Glutamatergic neuron (in vitro differentiated cells): ENCODE measurements around the gene OR10A4. TPM values are rescaled to one million over a fixed set of nuclear protein-coding genes. Genes with fewer than 3 reads are reported as not detected.

Experiments used
- DNase-seq: peaks from one replicate; pipeline ENCODE4 v3.0.0; 2022
- H3K27ac Mint-ChIP-seq: one replicate; pipeline ENCODE4 v1.8.0; 2020; ENCODE audit warnings: mild to moderate bottlenecking, mixed read lengths, inconsistent platforms; ENCODE audit not compliant: unreplicated experiment
- H3K27me3 Mint-ChIP-seq: one replicate; pipeline ENCODE4 v1.8.0; 2020; ENCODE audit warnings: mild to moderate bottlenecking, moderate library complexity, mixed read lengths, inconsistent platforms; ENCODE audit not compliant: unreplicated experiment
- H3K36me3 Mint-ChIP-seq: one replicate; pipeline ENCODE4 v1.8.0; 2020; ENCODE audit warnings: mild to moderate bottlenecking, mixed read lengths, inconsistent platforms; ENCODE audit not compliant: unreplicated experiment
- H3K4me1 Mint-ChIP-seq: one replicate; pipeline ENCODE4 v1.8.0; 2020; ENCODE audit warnings: mild to moderate bottlenecking, low read depth, mixed read lengths, inconsistent platforms; ENCODE audit not compliant: unreplicated experiment
- H3K4me3 Mint-ChIP-seq: one replicate; pipeline ENCODE4 v1.8.0; 2020; ENCODE audit warnings: mild to moderate bottlenecking, mixed read lengths, inconsistent platforms; ENCODE audit not compliant: unreplicated experiment
- H3K9me3 Mint-ChIP-seq: one replicate; pipeline ENCODE4 v1.8.0; 2020; ENCODE audit warnings: mild to moderate bottlenecking, moderate library complexity, mixed read lengths, inconsistent platforms; ENCODE audit not compliant: unreplicated experiment
- total RNA-seq: library from RNA; stranded (reverse); fragmentation: NEBNext Ultra II Directional; extraction: Animal tissue kit (Norgen Biotek cat#: 25700); gene quantifications from one replicate; pipeline ENCODE4 v1.2.1, GENCODE V29; 2021; ENCODE audit not compliant: unreplicated experiment
- TF ChIP-seq, protein P1 (sequence below): fragments of 200-600 bp; sonication (generic); IDR thresholded peaks from one replicate; pipeline ENCODE4 v1.5.0; 2021; ENCODE audit not compliant: partially characterized antibody, unreplicated experiment

OR10A4 gene
- total RNA-seq, 1 donor from 2014 or later = not detected

DNA sequence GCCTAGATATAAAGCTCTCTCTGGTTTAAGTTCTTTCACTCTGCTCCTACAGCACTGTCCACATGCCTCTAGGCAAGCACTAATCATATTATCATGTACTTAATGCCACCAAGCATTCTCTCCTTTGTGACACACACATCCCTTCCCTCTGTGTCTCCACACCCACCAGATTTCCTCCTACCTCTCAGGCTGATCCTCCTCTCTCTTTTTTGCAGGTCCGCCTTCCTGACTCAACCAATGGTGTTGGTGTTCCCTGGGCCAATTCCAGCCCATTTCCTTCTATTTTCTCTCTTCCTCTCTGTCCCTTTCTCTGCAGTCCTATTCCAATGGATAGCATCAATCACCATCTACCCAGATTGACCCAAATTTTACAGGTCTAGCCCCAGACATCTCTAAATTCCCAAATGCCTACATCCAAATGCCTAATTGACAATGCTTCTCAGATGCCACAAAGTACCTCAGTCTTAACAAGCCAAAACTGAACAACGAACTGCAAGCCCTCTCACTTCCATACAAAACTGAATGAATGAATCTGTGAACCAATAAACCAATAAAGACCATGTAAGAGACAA is 49.3 kb downstream of the OR10A4 start:
- TF ChIP-seq, protein P1, sequence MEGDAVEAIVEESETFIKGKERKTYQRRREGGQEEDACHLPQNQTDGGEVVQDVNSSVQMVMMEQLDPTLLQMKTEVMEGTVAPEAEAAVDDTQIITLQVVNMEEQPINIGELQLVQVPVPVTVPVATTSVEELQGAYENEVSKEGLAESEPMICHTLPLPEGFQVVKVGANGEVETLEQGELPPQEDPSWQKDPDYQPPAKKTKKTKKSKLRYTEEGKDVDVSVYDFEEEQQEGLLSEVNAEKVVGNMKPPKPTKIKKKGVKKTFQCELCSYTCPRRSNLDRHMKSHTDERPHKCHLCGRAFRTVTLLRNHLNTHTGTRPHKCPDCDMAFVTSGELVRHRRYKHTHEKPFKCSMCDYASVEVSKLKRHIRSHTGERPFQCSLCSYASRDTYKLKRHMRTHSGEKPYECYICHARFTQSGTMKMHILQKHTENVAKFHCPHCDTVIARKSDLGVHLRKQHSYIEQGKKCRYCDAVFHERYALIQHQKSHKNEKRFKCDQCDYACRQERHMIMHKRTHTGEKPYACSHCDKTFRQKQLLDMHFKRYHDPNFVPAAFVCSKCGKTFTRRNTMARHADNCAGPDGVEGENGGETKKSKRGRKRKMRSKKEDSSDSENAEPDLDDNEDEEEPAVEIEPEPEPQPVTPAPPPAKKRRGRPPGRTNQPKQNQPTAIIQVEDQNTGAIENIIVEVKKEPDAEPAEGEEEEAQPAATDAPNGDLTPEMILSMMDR = no peak
- peaks cover 23% of the 10 kb centered on the region for H3K4me1 Mint-ChIP-seq
- H3K36me3 Mint-ChIP-seq = no peaks in the 10 kb centered on the region
- peak overlapping the region; percentile 97 for H3K4me3 Mint-ChIP-seq
- no peak for DNase-seq
- H3K9me3 Mint-ChIP-seq = peaks cover 5% of the 10 kb centered on the region
- peaks cover 3% of the 10 kb centered on the region for H3K27me3 Mint-ChIP-seq
- H3K27ac Mint-ChIP-seq = peak overlapping the region; percentile 74

DNA sequence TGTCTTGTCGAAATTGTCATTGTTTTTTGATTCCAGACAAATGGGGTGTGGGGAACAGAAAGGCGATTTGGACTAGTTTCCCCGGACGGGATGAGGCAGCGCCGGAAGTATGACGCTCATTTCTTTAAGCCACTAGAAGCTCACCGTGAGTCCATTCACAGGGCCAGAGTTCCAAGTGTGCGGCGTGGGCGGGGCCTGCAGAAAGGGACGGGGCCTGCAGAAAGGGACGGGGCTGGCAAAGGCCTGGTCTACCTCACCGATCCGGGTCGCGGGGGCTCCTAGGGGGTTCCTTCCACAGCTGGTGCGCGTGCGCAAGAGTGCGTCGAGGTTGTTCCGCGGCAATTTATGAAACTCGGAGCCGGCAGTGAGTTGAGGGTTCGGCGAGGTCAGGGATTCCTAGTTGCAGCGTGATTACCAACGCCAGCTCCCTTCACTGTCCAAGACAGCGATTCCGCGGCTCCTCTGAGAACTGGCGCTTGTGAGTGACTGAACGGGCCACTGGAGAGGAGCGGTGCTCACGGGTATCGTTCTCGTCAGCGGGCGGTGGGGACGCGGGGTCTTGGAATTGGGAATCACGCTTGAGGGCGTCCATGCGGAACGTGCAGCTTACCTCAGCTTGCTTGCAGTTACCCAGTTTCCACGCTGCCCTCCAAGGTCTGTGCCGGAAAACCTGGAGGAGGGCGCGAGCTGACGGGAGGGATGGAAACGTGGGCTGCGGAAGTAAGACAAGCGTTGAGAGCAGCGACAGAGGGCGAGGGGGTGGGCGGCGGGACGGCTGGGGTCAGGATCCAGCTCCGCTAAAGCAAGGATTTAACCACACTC is 50.0 kb downstream of the OR10A4 start, which contains the start of gene ZNF215:
Gene ZNF215 (plus strand): TSS at position 219 of the 822 bp plus-strand sequence. CDS start 5,847 bp downstream, outside the sequence.
- TF ChIP-seq, protein P1 = no peak
- peak within 1 kb of the TSS; percentile 97 for H3K4me3 Mint-ChIP-seq
- peaks cover 23% of the 10 kb centered on the region for H3K4me1 Mint-ChIP-seq
- peak within 1 kb of the TSS; percentile 74 for H3K27ac Mint-ChIP-seq
- H3K9me3 Mint-ChIP-seq = peaks cover 5% of the 10 kb centered on the region
- peak; percentile 87 for DNase-seq
- no peaks in the 10 kb centered on the region for H3K36me3 Mint-ChIP-seq
- peaks cover 3% of the 10 kb centered on the region for H3K27me3 Mint-ChIP-seq

DNA sequence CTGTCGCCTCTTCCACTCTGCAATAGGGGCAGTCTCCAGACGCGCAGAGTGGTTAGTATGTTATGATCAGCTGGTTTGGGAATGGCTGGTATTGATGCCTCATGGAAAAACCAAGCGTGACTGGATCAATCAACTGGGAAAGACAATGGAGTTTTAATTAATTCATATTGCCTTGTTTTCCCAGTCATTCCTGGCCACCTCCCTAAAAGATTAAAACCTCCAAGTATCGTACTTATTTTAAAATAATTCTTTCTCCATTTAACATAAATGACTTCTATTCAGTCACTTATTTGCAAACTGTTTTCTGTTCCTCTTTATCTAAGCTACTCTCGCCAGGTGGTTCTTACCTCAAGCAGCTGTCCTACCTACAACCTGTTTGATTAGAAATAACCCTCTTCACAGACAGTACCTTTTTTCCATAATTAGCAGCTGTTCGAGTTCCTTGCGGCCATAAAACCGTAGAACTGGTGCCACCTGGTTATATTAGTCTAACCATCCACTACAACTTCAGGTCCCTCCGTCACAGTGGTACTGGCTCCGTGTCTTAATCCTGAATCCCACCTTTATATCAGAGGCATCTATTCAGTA is 50.7 kb downstream of the OR10A4 start:
- peaks cover 23% of the 10 kb centered on the region for H3K4me1 Mint-ChIP-seq
- no peak for DNase-seq
- TF ChIP-seq, protein P1 = no peak
- H3K9me3 Mint-ChIP-seq = peaks cover 5% of the 10 kb centered on the region
- peaks cover 3% of the 10 kb centered on the region for H3K27me3 Mint-ChIP-seq
- H3K27ac Mint-ChIP-seq = peak overlapping the region; percentile 74
- no peaks in the 10 kb centered on the region for H3K36me3 Mint-ChIP-seq
- peak overlapping the region; percentile 97 for H3K4me3 Mint-ChIP-seq

Other genes starting within 250 kb of the OR10A4 start
- 91.5 TPM for gene DCHS1, start 220.8 kb upstream of the OR10A4 start, total RNA-seq
- 23.3 TPM for gene MRPL17, start 193.3 kb upstream of the OR10A4 start, total RNA-seq
- 0.78 TPM for gene OR2AG2, start 104.6 kb upstream of the OR10A4 start, total RNA-seq
- gene OR2AG1, start 93.6 kb upstream of the OR10A4 start, total RNA-seq = not detected
- gene OR6A2, start 76.9 kb upstream of the OR10A4 start, total RNA-seq = 0.56 TPM
- not detected for gene OR10A5, start 30.9 kb upstream of the OR10A4 start, total RNA-seq
- gene OR10A2, start 13.6 kb upstream of the OR10A4 start, total RNA-seq = not detected
- 0.64 TPM for gene OR2D2, start 15.9 kb downstream of the OR10A4 start, total RNA-seq
- gene OR2D3, start 44.4 kb downstream of the OR10A4 start, total RNA-seq = not detected
- gene ZNF215, start 49.8 kb downstream of the OR10A4 start, total RNA-seq = 7.0 TPM
- gene ZNF214, start 143.7 kb downstream of the OR10A4 start, total RNA-seq = 1.8 TPM
- not detected for gene NLRP14, start 143.9 kb downstream of the OR10A4 start, total RNA-seq
- gene RBMXL2, start 212.4 kb downstream of the OR10A4 start, total RNA-seq = not detected